ENCODE data around the gene CHN2.

Gene CHN2

DNA sequence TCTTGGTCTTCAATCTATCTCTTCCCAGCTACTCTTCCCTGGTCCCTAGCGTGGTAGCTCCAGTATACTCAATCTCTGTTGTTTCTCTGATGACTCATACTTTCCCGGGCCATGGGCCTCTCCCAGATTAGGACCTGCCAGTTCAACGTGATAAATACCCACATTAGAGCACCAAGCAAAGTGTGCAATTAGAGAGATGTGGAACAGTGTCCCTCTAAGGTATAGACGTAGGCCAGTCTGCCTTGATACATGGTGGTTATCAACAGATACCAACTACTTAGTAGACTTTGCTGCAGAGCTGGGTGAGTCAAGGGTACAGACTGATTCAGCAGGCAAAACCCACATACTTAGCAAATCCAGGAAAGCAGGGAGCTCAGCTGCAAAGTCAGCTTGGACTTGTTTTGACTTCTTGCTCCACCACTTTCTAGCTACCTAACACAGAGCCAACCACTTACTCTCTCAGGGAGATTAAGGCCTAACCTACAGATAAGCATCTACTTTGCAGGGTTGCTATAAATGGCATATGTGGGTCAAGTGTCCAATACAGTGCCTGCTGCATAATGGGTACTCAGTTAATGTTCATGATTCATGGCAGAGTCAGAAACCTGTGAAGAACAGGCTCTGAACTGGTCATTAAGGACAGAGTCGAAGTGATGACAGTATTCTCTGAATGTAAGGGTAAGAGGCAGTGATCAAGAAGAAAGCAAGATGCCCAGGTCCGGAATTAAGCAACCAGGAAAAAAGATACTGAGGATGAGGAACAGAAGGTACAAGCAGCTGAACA is 176.1 kb downstream of the CHN2 start:
- no peak for DNase-seq

DNA sequence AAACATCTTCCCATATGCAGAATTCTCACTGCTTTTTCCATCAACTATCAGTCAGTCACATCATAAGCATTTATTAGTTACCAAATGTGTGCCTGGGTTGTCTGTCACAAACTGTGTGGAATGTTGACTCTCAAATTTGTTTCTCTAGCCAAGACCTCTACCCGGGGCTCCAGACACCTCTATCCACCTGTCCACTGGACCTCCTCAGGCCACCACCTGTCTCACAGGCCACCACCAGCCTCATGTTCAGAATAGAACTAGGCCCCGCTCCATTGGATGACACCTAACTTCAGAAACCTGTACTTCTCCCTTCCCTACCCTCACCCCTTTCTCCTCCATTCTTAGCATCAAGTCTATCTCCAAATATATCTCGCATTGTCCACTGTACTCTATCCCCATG is 176.9 kb downstream of the CHN2 start:
- DNase-seq: no peak

DNA sequence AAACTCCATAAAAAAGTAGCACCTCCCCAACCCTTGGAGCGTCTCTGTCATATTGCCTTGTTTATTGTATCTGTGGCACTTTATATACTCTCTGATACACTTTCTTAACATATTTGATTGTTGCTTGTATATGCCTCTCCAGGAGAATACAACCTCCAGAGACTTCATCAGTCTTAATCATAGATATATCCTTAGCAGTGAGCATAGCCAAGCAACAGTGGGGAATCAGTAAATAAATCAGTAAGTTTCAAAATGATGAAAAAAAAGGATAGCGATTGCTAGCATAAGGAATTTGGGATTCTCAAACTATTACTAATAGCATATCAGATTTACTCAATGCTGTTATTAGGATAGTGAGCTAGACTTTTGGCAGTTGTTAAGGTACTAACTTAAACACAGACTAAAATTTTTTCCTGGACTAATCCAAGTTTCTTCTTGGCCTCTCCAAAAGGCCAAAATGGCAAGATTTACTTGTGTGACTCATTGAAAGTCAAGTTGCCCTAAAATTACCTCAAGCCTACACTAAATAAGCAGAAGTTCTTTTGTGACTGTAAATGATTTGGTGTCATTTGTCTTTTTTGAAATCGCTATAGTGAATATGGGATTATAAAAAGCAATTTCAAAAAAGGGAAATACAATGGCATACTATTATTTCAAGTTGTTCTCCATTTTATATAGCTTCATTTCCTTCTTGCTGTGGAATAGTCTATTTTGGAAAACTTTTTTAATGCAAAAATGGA is 177.9 kb downstream of the CHN2 start:
- DNase-seq: no peak

DNA sequence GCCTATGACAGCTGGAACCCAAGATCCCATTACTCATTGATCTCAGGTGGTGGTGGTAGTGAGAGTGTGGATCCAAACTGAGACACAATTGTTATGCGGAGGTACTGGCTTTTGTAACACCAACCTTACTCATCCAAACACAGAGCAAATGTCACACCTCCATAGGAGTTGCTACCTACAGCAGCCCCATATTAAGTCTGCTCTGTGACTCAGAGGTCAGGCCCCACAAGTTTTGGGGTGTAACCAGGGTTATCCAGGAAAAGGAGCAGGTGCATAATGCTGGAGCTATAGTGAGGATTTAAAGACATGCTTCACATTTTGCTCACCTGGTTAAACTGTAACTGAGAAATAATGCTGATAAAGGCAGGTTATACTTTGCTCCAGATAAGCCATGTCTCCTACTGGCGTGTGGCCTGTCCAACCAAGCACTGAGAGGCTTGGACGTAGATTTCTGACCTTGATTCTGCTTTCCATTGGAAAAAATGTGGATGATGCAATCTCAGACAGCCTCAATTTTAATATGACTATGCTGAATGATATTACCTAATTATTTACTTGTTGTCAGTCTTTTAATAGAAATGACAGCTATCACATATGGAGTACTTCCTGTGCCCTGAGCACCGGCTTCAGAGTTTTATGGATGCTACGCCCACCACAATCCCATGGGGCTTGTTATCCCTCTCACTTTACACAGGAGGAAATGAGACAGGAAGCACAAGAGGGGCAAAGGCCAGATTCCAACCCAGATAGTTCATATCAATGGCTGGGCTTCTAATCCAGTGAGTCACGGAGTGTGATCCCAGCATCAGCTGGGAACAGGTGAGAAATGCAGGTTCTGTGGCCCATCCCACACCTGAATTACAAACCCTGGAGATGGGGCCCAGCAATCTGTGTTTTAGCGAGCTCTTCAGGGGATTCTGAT is 181.3 kb downstream of the CHN2 start:
- no peak for DNase-seq

DNA sequence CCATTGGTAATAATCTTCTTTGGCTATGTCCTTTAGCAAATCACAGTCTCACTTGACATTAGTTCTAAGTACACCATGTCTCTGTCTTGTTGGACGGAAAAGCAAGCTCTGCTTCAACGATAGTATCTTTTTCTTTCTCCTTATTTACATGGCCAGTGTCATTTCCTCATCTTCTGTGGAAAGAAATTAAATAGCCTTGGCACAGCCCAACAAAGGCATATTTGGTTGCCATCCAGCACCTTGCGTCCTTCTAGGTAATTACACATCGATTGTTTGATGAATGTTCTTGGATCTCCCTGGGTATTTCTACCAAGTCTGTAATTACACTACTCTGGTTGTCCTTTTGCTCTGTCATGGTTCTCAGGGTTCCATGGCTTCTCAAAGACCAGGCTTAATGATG is 183.1 kb downstream of the CHN2 start:
- DNase-seq: no peak

DNA sequence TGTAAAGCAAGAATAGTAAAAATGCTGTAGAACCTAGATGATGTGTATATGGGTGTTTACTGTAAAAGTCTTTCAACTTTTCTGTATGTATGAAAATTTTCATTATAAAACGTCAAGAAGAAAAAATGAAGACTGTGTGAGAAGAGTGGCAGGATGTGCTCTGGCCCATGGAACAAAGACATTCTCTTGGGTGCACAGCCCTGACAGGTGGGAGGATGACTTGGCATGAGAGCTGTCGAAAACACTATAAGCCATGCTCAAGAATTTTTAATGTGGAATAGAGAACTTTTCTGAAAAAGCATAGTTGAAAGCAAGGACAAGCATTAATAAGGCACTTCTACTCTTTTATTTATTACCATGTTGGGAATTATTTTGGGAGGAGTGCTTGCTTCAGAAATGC is 185.0 kb downstream of the CHN2 start:
- no peak for DNase-seq

DNA sequence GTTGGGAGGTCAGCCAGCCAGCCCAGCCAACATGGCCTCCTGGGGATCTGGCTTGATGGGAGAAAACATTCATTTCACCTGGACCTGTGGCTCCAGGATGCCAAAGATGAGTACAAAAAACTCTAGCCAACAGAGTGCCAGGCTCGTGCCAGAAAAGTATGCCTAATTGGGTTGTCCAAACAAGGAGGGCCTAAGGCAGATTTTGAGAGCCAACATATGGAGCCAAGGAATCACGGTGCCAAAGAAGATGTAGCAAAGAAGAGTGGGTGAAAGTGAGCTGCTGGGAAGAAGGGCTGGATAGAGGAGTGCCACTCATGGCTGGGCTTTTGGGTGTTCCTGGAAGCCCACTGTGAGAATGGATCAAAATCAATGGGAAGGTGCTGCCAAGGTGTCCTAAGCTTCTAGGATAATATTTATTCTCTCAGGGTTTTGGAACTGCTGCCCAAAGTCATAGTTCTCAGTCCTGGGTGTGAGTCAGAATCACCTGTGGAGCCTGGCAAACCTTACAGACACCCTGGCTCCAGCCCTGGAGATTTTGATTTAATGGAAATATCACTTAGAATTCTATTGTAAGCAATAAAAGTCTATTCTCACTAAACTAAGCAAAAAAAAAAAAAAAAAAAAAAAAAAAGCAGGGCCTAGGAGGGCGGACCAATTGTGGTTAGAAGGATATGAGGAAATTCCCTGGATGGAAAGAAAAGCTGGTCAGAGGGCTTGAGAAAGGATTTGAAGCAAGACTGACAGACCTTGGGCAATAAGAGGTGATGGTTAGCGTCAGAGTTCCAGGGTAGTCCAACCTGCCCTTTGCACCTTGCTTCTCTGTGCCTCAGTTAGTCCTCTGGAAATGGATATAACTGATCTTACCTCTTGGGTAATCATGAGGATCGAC is 186.9 kb downstream of the CHN2 start:
- no peak for DNase-seq

DNA sequence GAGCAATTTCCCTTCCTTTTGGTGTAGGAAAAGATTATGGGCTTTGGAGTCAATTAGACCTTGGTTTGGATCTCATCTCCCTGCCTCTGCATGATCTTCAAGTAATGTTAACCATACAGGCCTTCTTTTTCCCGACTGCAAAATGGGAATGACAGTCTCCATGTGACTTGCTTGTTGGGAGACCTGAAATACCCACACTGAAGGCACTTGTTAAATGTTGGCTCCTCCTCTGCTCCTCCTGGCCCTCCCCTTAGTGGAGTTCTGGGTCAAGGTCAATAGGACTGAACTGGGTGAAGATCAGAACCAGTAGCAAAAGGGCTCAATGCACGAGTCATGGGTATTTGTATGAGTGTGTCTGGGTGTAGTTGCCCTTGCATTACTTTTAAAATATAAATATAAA is 189.7 kb downstream of the CHN2 start:
- DNase-seq: no peak

DNA sequence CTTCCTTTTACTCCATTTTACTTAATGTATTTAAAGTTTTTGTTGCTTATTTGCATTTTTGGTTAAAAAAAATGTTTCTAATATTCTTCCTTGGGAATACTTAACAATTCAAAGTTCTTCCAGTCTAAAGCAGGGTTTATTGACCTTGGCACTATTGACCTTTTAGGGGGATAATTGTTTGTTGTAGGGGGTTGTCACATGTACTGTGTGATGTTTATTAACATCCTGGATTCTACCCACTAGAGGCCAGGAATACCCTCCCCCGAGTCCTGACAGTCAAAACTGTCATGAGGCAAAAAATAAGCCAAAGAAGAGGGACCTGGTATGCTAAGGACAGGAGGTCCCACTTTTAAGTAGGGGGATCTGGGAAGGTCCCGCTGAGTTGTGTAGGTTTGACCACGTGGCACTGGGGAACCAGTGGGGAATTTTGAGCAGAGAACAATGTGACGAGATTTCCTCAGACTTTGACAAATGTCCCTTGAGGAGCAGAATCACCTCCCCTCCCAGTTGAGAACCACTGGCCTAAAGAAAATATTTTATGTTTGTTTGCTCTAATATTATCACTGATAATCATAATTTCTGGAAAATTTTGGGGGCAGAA is 190.7 kb downstream of the CHN2 start:
- no peak for DNase-seq

DNA sequence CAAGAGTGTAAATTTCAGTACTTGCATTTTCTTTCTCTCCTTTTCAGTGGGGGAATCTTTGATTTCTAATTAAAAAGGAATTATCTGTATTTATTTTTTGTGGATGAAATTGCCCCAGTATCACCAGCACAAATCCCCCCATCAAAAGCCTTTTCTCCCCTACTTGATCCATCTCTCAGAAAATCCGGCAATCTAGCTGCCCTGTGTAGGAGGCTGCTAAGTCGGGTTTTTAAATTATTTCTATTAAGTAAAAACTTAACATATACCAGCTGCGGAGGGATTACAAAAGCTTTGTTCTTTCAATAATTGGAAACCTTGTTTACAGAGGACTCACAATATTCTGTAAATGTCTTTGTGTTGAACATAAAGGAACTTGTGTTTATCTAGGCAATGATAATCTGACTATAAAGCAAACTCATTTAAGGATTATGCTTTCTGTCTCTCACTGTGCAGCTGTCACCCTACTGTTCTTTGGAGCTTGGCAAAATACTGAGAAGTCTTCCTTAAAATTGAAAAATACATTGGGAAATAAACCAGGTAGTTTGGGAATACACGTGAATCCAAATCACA is 191.7 kb downstream of the CHN2 start:
- DNase-seq: no peak

DNA sequence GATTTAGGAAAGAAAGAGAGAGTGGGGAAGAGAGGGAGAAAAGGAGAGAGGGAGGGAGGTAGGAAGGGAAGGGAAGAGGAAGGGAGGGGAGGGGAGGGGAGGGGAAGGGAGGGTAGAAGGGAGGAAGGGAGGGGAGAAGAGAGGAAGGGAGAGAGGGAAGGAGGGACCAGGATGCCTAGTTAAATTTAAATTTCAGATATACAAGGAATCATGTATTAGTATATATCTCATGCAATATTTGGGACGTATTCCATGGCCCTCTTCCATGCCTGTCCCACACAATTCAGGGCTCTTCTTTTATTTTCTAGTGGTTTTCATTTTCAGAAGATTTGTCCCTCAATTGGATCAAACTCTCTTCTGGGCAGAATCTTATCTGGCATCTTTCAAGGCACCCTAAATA is 196.7 kb downstream of the CHN2 start:
- no peak for DNase-seq

DNA sequence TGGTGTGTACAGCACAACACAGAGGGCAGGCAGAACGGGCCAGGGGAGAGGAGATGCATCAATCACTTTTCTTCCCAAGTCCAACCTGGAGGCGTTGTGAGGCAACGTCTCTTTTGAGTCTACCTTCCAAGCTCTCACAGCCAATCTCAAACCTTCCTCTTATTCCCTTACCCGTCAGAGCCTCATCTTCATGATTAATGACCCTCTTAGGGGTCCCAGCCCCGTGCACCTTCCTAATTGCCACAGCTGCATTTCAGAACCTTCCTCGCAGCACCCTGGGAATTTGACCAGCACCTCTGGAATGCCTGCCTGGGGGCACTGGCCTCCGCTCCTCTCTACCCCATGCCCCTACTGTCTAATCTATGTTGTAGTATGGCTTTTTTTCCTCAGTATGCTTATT is 199.7 kb downstream of the CHN2 start:
- no peak for DNase-seq

DNA sequence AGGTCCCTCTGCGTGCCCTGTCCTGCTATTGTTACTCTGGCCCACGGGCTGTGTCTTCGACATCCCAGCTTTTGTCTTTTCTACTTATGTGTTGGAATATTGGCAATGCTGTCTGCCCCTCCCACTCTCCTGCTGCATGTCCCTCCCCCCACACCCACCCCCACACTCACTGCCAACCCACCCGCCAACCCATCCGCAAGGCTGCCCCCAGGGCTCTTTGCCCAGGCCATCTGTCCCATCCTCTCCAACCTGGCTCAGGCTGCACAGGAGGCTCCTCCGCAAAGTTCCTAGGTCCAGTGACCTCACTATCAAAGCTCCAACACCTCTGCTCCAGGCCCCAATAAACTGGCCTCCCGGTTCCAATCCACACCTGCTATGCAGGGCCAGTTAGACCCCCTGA is 202.0 kb downstream of the CHN2 start:
- no peak for DNase-seq

DNA sequence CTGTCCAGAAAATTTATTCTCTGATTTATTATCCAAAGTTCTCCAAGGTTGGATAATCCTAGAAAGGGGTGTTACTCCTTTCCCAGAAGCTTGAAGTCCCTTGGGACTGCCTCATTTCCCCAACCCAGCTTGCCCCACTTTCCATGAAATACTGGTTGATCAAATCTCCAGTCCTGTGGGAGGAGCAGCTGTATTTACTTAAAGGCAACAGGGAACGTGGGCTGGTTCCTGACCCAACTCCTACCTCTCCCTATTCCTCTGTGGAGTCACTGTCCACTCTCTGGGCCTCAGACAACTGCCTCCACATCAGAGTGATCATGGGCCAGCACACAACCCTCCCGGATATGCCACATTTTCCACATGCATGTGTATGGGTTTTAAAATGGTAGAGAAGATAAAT is 202.8 kb downstream of the CHN2 start:
- DNase-seq: no peak

DNA sequence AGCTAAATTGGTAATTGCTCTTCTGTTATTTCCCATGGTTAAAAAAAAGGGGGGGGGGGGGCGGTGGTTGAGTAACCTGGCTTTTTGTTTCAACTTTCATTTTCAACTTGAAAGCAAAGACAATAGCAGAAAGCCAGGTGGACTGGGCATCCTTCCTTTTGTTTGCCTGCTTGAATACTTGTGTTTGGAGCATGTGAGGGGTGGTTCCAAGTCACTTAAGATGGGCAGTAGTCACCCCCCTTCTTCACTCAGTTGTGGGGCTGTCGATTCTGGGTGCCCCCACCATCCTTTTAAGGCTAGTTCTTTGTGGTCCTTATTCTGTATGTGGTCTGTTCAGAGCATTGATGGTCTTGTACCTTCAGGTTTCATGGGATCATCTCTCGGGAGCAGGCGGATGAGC is 203.4 kb downstream of the CHN2 start:
- DNase-seq: no peak

DNA sequence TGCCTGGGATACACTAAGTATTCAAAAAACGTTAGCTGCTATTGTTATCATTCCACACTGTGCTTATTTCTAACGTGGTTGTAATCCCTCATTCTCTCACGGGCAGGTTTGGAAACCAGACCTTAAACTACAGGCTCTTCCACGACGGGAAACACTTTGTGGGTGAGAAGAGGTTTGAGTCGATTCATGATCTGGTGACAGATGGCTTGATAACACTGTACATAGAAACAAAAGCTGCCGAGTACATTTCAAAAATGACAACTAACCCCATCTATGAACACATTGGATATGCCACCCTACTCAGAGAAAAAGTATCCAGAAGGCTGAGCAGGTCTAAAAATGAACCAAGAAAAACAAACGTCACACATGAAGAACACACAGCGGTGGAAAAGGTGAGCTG is 205.9 kb downstream of the CHN2 start:
- DNase-seq: no peak

DNA sequence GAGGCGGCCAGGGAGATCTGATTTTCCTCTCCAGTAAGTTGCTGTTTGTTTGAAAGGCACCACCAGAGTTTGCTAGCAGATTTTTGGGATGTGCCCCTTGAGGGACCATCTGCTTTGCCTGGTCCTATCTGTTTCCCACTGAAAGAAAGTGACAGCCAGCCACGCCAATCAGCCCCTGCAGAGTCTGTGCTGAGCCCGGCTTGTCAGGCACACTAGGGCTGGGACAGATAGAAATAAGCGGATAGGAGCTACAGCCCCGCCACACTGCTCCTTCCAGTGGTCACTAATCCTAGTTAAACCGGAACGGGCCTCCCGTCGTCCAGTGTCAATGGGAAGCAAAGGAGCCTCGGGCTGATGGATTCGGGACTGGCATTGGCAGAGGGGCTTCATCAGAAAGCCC is 207.2 kb downstream of the CHN2 start:
- no peak for DNase-seq

DNA sequence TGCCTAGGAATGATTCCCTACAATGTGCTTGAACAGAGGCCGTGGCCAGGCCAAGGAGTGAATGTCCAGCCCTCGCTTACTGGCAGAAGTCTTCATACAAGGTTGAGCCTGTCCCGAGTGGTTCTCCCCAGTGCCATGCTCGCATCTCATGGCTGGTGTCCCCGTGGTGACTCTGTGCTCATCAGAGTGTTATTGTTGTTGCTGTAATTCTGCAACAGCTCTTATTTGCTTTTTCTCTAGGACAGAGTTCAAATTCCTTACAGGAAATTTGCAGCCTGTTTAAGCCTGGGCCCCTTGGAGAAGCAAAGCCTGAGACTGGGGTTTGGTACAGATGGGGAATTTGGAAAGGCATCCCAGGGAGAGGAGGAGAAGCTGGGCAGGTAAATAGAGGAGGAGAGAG is 211.3 kb downstream of the CHN2 start:
- DNase-seq: no peak

DNA sequence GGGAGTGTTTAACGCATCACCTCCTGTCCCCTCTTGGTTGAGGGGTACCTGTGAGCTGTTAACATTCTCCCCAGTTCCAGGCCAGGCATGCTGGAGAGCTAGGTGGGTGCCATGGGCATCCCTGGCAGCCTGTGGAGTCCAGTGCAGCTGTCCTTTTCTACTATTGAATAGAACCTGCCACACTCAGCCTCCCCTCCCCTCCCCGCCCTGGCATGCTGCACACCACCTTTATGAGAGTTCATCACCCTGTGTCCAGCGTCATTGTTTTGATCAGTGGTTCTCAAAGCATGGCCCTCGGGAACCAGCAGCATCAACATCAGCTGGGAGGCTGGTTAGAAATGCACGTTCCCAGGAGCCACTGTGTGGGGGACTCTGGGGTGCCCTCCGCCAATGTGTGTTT is 211.8 kb downstream of the CHN2 start:
- no peak for DNase-seq

DNA sequence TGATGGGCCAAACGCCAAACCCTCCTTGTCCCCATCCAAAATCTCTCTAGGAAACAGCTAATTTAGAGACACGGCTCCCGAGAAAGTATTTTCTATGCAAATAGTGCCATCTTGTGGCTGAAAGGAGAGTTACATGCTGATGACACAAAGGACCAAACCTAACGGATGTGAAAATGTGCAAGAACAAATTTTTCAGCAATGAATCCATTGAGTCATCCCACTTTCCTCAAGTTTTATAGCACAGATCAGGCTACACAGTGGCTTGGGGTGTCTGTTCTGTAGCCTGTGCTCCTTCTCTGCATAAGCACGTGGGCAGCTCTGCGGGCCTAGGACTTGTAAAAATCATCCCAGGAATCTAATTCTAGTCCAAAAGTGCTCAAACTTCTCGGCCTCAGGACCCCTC is 214.3 kb downstream of the CHN2 start:
- DNase-seq: peak; percentile 54 to 66

DNA sequence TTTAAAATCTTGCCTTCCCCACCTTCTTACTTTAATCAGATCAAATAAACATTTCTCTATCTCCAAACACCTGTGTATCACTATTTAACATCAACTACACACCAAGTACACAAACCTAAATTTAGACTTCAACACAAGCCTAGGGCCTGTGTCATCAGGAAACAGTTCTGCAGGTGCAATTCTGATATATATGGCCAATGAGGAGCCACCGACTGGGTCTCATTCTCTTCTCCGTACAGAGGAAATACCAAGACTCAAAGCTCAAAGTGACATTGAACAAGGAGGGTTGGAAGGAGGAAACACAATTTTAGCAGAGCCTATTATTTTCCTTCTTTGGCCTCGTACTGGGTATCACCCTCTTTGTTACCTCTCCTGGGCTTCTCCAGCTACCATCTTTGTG is 216.4 kb downstream of the CHN2 start:
- no peak for DNase-seq

DNA sequence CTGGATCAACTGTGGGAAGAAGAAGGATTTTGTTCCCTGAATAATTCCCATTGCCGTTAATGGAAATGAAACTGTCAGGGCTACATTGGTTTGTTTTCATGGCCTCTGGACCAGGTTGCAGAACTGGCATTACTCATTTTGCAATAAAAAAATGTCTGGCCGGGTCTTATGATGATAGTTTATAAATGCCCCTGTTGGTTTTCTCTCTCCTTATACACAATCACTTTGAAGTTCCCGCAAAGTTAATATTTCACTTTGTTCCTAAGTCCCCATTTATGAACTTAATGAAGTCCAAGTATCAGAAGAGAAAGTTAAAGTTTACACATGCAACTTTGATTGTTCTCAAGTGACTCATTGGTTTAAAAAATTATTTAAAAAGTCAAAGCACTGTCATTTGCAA is 218.3 kb downstream of the CHN2 start:
- DNase-seq: no peak
